ENCODE measurements around the gene ZKSCAN4. TPM values are rescaled to one million over a fixed set of nuclear protein-coding genes. Genes with fewer than 3 reads are reported as not detected.

ZKSCAN4 gene
- total and polyA plus RNA-seq, 10 of the 15 experiments (the other 5 are each of a cell fraction or from before 2014, with no cell fraction given) = 3.0 to 6.5 (median 5.0) TPM

DNA sequence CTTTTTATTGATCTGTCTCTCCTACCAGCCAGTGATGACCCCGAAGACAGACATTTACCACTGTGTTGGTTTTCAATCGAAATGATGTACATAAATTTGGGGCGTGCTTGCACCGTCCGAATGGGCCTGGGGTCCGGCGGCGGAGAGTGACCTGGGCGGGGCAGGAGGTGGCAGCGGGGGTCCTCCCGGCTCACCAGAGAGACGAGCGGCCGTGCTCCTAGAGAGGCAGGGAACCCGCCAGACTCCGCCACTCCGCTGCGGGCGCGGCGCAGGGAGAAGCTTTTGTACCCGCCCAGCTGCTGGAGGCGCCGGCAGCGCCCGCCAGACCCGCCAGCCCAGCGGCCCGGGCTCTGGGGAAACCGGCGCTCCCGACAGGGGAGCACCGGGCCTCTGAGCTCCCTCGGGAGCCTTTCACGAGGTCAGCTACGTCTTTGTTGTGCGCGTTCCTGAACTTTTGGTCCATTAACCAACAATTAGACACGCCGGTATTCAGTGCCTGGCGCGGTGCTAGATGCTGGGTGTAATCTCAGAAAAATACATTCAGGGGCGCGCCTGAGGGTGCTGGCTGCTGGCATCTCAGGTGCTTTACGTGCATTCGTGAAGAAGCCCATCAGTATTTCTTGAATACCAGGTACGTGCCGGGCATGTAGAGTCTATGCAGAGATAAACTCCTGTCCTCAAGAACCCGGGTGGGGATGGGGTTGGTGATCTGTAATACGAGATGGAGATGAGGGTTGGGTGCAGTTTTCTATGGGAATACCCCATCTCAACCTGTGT lies 29.4 kb upstream of the ZKSCAN4 start, which contains the start of gene PGBD1 (continued):
- TF ChIP-seq, protein P1, sequence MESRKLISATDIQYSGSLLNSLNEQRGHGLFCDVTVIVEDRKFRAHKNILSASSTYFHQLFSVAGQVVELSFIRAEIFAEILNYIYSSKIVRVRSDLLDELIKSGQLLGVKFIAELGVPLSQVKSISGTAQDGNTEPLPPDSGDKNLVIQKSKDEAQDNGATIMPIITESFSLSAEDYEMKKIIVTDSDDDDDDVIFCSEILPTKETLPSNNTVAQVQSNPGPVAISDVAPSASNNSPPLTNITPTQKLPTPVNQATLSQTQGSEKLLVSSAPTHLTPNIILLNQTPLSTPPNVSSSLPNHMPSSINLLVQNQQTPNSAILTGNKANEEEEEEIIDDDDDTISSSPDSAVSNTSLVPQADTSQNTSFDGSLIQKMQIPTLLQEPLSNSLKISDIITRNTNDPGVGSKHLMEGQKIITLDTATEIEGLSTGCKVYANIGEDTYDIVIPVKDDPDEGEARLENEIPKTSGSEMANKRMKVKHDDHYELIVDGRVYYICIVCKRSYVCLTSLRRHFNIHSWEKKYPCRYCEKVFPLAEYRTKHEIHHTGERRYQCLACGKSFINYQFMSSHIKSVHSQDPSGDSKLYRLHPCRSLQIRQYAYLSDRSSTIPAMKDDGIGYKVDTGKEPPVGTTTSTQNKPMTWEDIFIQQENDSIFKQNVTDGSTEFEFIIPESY (IDR thresholded peaks at IDR 0.05) = no peak
- TF ChIP-seq SRF (IDR thresholded peaks at IDR 0.05; ENCODE audit: low read depth in 2 of 2, low read length in 2 of 2) (no peak), EGR1 (IDR thresholded peaks at IDR 0.05; ENCODE audit: borderline replicate concordance in 1 of 2, low read depth in 2 of 2, low read length in 2 of 2) (no peak), SUPT20H (IDR thresholded peaks at IDR 0.05; ENCODE audit: borderline replicate concordance, control insufficient read depth, low read depth, low read length) (no peak), CBX3 (IDR thresholded peaks at IDR 0.05; ENCODE audit: borderline replicate concordance, low read depth) (no peak), ETV6 (conservative IDR thresholded peaks at IDR 0.05 in 1 of 2, IDR thresholded peaks at IDR 0.05 in 1 of 2; ENCODE audit: borderline replicate concordance in 1 of 2, low read depth in 1 of 2) (no peak), SMC3 (IDR thresholded peaks at IDR 0.05; ENCODE audit: borderline replicate concordance, low read length) (no peak), CEBPB (IDR thresholded peaks at IDR 0.05; ENCODE audit: borderline replicate concordance in 1 of 2, low read depth in 2 of 2, low read length in 2 of 2) (no peak), BMI1 (IDR thresholded peaks at IDR 0.05; ENCODE audit: borderline replicate concordance) (no peak), NFYA (IDR thresholded peaks at IDR 0.05; ENCODE audit: borderline replicate concordance, low read depth, low read length) (no peak), NR2C1 (IDR thresholded peaks at IDR 0.05) (no peak), SMAD1 (IDR thresholded peaks at IDR 0.05; ENCODE audit: low read depth, partially characterized antibody) (no peak), KDM1A (IDR thresholded peaks at IDR 0.05; ENCODE audit: borderline replicate concordance) (no peak), NFXL1 (IDR thresholded peaks at IDR 0.05; ENCODE audit: borderline replicate concordance) (no peak)
- TF ChIP-seq, protein P2, sequence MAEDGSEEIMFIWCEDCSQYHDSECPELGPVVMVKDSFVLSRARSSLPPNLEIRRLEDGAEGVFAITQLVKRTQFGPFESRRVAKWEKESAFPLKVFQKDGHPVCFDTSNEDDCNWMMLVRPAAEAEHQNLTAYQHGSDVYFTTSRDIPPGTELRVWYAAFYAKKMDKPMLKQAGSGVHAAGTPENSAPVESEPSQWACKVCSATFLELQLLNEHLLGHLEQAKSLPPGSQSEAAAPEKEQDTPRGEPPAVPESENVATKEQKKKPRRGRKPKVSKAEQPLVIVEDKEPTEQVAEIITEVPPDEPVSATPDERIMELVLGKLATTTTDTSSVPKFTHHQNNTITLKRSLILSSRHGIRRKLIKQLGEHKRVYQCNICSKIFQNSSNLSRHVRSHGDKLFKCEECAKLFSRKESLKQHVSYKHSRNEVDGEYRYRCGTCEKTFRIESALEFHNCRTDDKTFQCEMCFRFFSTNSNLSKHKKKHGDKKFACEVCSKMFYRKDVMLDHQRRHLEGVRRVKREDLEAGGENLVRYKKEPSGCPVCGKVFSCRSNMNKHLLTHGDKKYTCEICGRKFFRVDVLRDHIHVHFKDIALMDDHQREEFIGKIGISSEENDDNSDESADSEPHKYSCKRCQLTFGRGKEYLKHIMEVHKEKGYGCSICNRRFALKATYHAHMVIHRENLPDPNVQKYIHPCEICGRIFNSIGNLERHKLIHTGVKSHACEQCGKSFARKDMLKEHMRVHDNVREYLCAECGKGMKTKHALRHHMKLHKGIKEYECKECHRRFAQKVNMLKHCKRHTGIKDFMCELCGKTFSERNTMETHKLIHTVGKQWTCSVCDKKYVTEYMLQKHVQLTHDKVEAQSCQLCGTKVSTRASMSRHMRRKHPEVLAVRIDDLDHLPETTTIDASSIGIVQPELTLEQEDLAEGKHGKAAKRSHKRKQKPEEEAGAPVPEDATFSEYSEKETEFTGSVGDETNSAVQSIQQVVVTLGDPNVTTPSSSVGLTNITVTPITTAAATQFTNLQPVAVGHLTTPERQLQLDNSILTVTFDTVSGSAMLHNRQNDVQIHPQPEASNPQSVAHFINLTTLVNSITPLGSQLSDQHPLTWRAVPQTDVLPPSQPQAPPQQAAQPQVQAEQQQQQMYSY (CRISPR knock-in tag; IDR thresholded peaks at IDR 0.05) = no peak
- TF ChIP-seq, protein P3, sequence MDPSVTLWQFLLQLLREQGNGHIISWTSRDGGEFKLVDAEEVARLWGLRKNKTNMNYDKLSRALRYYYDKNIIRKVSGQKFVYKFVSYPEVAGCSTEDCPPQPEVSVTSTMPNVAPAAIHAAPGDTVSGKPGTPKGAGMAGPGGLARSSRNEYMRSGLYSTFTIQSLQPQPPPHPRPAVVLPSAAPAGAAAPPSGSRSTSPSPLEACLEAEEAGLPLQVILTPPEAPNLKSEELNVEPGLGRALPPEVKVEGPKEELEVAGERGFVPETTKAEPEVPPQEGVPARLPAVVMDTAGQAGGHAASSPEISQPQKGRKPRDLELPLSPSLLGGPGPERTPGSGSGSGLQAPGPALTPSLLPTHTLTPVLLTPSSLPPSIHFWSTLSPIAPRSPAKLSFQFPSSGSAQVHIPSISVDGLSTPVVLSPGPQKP (IDR thresholded peaks at IDR 0.05; ENCODE audit: low read depth, low read length) = no peak
- TF ChIP-seq, protein P4, sequence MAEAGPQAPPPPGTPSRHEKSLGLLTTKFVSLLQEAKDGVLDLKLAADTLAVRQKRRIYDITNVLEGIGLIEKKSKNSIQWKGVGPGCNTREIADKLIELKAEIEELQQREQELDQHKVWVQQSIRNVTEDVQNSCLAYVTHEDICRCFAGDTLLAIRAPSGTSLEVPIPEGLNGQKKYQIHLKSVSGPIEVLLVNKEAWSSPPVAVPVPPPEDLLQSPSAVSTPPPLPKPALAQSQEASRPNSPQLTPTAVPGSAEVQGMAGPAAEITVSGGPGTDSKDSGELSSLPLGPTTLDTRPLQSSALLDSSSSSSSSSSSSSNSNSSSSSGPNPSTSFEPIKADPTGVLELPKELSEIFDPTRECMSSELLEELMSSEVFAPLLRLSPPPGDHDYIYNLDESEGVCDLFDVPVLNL (IDR thresholded peaks at IDR 0.05; ENCODE audit: low read depth, low read length) = no peak

All from GM12878 (cell line).